ENCODE data around the gene WFDC2. TPM values are rescaled to one million over a fixed set of nuclear protein-coding genes. Genes with fewer than 3 reads are reported as not detected.
A peak's percentile ranks its signal among the peaks of the same experiment; 100 is the strongest.

Gene WFDC2
- total and polyA plus RNA-seq, 2 of the 4 experiments (the other 2 are of a cell fraction) = not detected

DNA sequence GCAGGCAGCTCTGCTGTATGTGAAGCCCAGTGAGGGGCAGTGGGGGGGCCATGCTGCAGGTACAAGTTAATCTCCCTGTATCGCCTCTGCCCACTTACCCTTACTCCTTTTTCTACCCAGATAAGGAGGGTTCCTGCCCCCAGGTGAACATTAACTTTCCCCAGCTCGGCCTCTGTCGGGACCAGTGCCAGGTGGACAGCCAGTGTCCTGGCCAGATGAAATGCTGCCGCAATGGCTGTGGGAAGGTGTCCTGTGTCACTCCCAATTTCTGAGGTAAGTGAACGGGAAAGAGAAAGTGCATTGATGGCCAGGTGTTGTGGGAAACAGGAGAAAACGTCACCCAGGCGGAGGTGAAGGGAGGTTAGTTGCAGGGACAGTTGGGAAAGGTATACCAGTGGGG, 10.3 kb downstream of the WFDC2 start:
- Histone ChIP-seq H3K56ac (ENCODE audit: extremely low read depth, insufficient read depth, low read length) (no peak overlapping the region), H3K9me1 (ENCODE audit: insufficient read depth, low read length) (no peaks in the 10 kb centered on the region), H3K4me2 (ENCODE audit: low read depth, low read length) (no peak overlapping the region), H3K18ac (ENCODE audit: low read depth, low read length) (no peak overlapping the region), H2AK9ac (replicated peaks; ENCODE audit: low read depth, low read length, poor library complexity) (no peak overlapping the region), H3K4ac (ENCODE audit: low read depth, low read length) (no peak overlapping the region), H4K91ac (ENCODE audit: insufficient read depth, low read depth, low read length) (no peak overlapping the region), H4K5ac (ENCODE audit: low read depth, low read length) (no peak overlapping the region), H3K27me3 (ENCODE audit: control insufficient read depth, insufficient read depth, low read length) (peaks cover 5% of the 10 kb centered on the region), H2BK120ac (ENCODE audit: low read depth, low read length) (no peak overlapping the region), H3K27ac (ENCODE audit: insufficient read depth, low read length) (no peak overlapping the region), H4K20me1 (ENCODE audit: insufficient read depth, low read length) (no peaks in the 10 kb centered on the region), H3K14ac (replicated peaks; ENCODE audit: low read depth, low read length) (no peak overlapping the region), H3K36me3 (ENCODE audit: control insufficient read depth, insufficient read depth, low read length) (no peaks in the 10 kb centered on the region), H2AK5ac (ENCODE audit: low read depth, low read length) (no peak overlapping the region), H2BK5ac (ENCODE audit: low read depth, low read length, poor library complexity, severe bottlenecking) (no peak overlapping the region), H3K79me1 (ENCODE audit: low read depth in 1 of 2, low read length in 2 of 2) (no peaks in the 10 kb centered on the region), H3K23ac (ENCODE audit: low read depth, low read length) (no peak overlapping the region), H3K9ac (ENCODE audit: low read depth, low read length) (no peak overlapping the region), H3K4me3 (ENCODE audit: insufficient read depth, low read depth, low read length) (no peak overlapping the region), H3K4me1 (ENCODE audit: control insufficient read depth, insufficient read depth, low read length) (no peaks in the 10 kb centered on the region), H2AFZ (replicated peaks; ENCODE audit: low read length, poor library complexity) (peak overlapping the region; percentile 21), H2BK15ac (ENCODE audit: low read depth, low read length) (no peak overlapping the region), H2BK20ac (ENCODE audit: low read depth, low read length) (no peak overlapping the region), H3K9me3 (ENCODE audit: control insufficient read depth, insufficient read depth, low read length) (no peaks in the 10 kb centered on the region), H4K8ac (ENCODE audit: low read depth in 2 of 2, low read length in 2 of 2) (no peak overlapping the region)
- dilution Hi-C loops (cut with HindIII; ENCODE audit: low sequenced_read_pairs, unreplicated experiment) (no loop called here), in situ Hi-C loops (cut with MboI; ENCODE audit: low sequenced_read_pairs) (no loop called here), intact Hi-C loops (cut with micrococcal nuclease) (no loop called here)
- DNase-seq (no peak), ATAC-seq (ENCODE audit: low read depth) (no peak)
- TF ChIP-seq, protein P1, sequence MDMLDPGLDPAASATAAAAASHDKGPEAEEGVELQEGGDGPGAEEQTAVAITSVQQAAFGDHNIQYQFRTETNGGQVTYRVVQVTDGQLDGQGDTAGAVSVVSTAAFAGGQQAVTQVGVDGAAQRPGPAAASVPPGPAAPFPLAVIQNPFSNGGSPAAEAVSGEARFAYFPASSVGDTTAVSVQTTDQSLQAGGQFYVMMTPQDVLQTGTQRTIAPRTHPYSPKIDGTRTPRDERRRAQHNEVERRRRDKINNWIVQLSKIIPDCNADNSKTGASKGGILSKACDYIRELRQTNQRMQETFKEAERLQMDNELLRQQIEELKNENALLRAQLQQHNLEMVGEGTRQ (IDR thresholded peaks at IDR 0.05; ENCODE audit: low read depth, low read length) = no peak
- TF ChIP-seq NFE2L2 (IDR thresholded peaks at IDR 0.05; ENCODE audit: low read depth, low read length) = no peak
- no peak for TF ChIP-seq RAD21 (IDR thresholded peaks at IDR 0.05; ENCODE audit: low read length)
- TF ChIP-seq RFX5 (IDR thresholded peaks at IDR 0.05; ENCODE audit: low read depth, low read length) = no peak
- TF ChIP-seq SMC3 (IDR thresholded peaks at IDR 0.05; ENCODE audit: low read depth, low read length) = no peak
- no peak for TF ChIP-seq RCOR1 (IDR thresholded peaks at IDR 0.05; ENCODE audit: insufficient replicate concordance, low read length)
- TF ChIP-seq, protein P2, sequence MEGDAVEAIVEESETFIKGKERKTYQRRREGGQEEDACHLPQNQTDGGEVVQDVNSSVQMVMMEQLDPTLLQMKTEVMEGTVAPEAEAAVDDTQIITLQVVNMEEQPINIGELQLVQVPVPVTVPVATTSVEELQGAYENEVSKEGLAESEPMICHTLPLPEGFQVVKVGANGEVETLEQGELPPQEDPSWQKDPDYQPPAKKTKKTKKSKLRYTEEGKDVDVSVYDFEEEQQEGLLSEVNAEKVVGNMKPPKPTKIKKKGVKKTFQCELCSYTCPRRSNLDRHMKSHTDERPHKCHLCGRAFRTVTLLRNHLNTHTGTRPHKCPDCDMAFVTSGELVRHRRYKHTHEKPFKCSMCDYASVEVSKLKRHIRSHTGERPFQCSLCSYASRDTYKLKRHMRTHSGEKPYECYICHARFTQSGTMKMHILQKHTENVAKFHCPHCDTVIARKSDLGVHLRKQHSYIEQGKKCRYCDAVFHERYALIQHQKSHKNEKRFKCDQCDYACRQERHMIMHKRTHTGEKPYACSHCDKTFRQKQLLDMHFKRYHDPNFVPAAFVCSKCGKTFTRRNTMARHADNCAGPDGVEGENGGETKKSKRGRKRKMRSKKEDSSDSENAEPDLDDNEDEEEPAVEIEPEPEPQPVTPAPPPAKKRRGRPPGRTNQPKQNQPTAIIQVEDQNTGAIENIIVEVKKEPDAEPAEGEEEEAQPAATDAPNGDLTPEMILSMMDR (conservative IDR thresholded peaks at IDR 0.05; ENCODE audit: low read depth, low read length) = no peak
- no peak for TF ChIP-seq CHD1 (IDR thresholded peaks at IDR 0.05; ENCODE audit: low read depth, low read length)
- no peak for TF ChIP-seq FOS (IDR thresholded peaks at IDR 0.05; ENCODE audit: low read depth, low read length)
- no peak for TF ChIP-seq POLR2A (IDR thresholded peaks at IDR 0.05; ENCODE audit: low read depth, low read length)
- TF ChIP-seq BHLHE40 (IDR thresholded peaks at IDR 0.05; ENCODE audit: low read depth, low read length) = no peak
- TF ChIP-seq MAFK (IDR thresholded peaks at IDR 0.05; ENCODE audit: low read depth, low read length) = no peak
- TF ChIP-seq, protein P3, sequence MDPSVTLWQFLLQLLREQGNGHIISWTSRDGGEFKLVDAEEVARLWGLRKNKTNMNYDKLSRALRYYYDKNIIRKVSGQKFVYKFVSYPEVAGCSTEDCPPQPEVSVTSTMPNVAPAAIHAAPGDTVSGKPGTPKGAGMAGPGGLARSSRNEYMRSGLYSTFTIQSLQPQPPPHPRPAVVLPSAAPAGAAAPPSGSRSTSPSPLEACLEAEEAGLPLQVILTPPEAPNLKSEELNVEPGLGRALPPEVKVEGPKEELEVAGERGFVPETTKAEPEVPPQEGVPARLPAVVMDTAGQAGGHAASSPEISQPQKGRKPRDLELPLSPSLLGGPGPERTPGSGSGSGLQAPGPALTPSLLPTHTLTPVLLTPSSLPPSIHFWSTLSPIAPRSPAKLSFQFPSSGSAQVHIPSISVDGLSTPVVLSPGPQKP (IDR thresholded peaks at IDR 0.05; ENCODE audit: borderline replicate concordance, low read depth, low read length) = no peak
- TF ChIP-seq MXI1 (IDR thresholded peaks at IDR 0.05; ENCODE audit: borderline replicate concordance, low read depth, low read length) = no peak
- TF ChIP-seq MAZ (IDR thresholded peaks at IDR 0.05; ENCODE audit: borderline replicate concordance, low read depth, low read length) = no peak
- TF ChIP-seq CEBPB (IDR thresholded peaks at IDR 0.05; ENCODE audit: low read depth, low read length) = no peak
- ChIA-PET CTCF (no interaction called here), POLR2A (ENCODE audit: unreplicated experiment) (no interaction called here)
- WGBS, 2 experiments (ENCODE audit: extremely low coverage in 2 of 2, insufficient read length in 1 of 2) = 73% methylated on average over 5 of the region's 7 CpGs; no CpG with 5 or more reads in 1 of the 2 experiments
- no TSS peak for BruUV-seq (replicated peaks)

All from IMR-90 (cell line).